Smooth muscle cell (in vitro differentiated cells): ENCODE data around the gene GARRE1. TPM values are rescaled to one million over a fixed set of nuclear protein-coding genes. Genes with fewer than 3 reads are reported as not detected.
"Not testable (repeated sequence)": the region's sequence is repeated elsewhere in the genome, so short reads cannot be mapped to it uniquely, and the experiment has no call there.

ENCODE experiments used
- DNase-seq: peaks from one replicate; lab custom pipeline; 2025; ENCODE audit not compliant: unreplicated experiment; lab: John Stamatoyannopoulos, UW
- H2AFZ ChIP-seq: fragments of 200-600 bp; sonication (generic); 2 replicates; pipeline ENCODE4 v1.6.0; 2016; ENCODE audit warnings: antibody characterized with exemption, low read depth, mild to moderate bottlenecking
- H3F3A ChIP-seq: fragments of 200-600 bp; sonication (generic); 2 replicates; pipeline ENCODE4 v1.6.0; 2017; ENCODE audit warnings: antibody characterized with exemption, low read depth
- H3K27ac ChIP-seq: fragments of 200-600 bp; sonication (generic); 2 replicates; pipeline ENCODE4 v1.5.1; 2016; ENCODE audit warnings: low read depth, mild to moderate bottlenecking
- H3K27me3 ChIP-seq: fragments of 200-600 bp; sonication (generic); 2 replicates; pipeline ENCODE4 v1.6.1; 2016; ENCODE audit warnings: low read depth, mild to moderate bottlenecking
- H3K36me3 ChIP-seq: fragments of 200-600 bp; sonication (generic); 2 replicates; pipeline ENCODE4 v1.5.1; 2016; ENCODE audit warnings: low read depth
- H3K4me1 ChIP-seq: fragments of 200-600 bp; sonication (generic); 2 replicates; pipeline ENCODE4 v1.5.1; 2016; ENCODE audit warnings: low read depth
- H3K4me2 ChIP-seq: fragments of 200-600 bp; sonication (generic); 2 replicates; pipeline ENCODE4 v1.6.0; 2016; ENCODE audit warnings: mild to moderate bottlenecking
- H3K4me3 ChIP-seq: fragments of 200-600 bp; sonication (generic); 2 replicates; pipeline ENCODE4 v1.5.1; 2016; ENCODE audit warnings: mild to moderate bottlenecking
- H3K79me2 ChIP-seq: fragments of 200-600 bp; sonication (generic); 2 replicates; pipeline ENCODE4 v1.6.0; 2016; ENCODE audit warnings: low read depth, mild to moderate bottlenecking
- H3K9ac ChIP-seq: fragments of 200-600 bp; sonication (generic); 2 replicates; pipeline ENCODE4 v1.6.0; 2016; ENCODE audit warnings: low read depth
- H3K9me3 ChIP-seq: fragments of 200-600 bp; sonication (generic); replicated peaks from 2 replicates; pipeline ENCODE4 v1.5.1; 2016; ENCODE audit warnings: low read depth
- H4K20me1 ChIP-seq: fragments of 200-600 bp; sonication (generic); 2 replicates; pipeline ENCODE4 v1.6.0; 2016; ENCODE audit warnings: low read depth
- CTCF ChIP-seq: fragments of 200-600 bp; sonication (generic); IDR thresholded peaks from 2 replicates; pipeline ENCODE4 v1.5.1; 2017; ENCODE audit warnings: borderline replicate concordance, mild to moderate bottlenecking, antibody characterized with exemption; ENCODE audit not compliant: insufficient read depth, poor library complexity, severe bottlenecking
- WGBS: methylation state at CpG from one replicate; pipeline ENCODE4 v1.1.7; 2016; ENCODE audit warnings: low lambda C conversion rate; 5-methylcytosine and 5-hydroxymethylcytosine counted together
- polyA plus RNA-seq: library from polyadenylated mRNA; unstranded; fragments of >200 nt; fragmentation: Nextera tagmentation; extraction: Ambion mirVana; gene quantifications from 2 replicates; pipeline ENCODE4 v1.2.1, GENCODE V29; 2016
- total RNA-seq: library from RNA; depleted of rRNA; stranded (reverse); fragments of >200 nt; gene quantifications from 2 replicates; pipeline ENCODE4 v1.2.3, GENCODE V29; 2014

GARRE1 gene
- total and polyA plus RNA-seq, 2 experiments from 2014 or later, result 7.0 to 15.6 TPM

GRCh38 chr19:34277244-34277643 is 22.9 kb downstream of the GARRE1 start:
- H3K4me3 ChIP-seq, result no peak overlapping the region
- H3F3A ChIP-seq, result peaks cover 12% of the 10 kb centered on the region
- H3K9me3 ChIP-seq, result no peaks in the 10 kb centered on the region
- TF ChIP-seq CTCF, result no peak
- H3K27ac ChIP-seq, result peak overlapping the region; percentile 18
- H3K9ac ChIP-seq, result no peak overlapping the region
- peaks cover 42% of the 10 kb centered on the region for H3K79me2 ChIP-seq
- WGBS, result 93% methylated on average over 4 of the region's 4 CpGs
- H3K4me2 ChIP-seq, result no peak overlapping the region
- no peaks in the 10 kb centered on the region for H4K20me1 ChIP-seq
- no peaks in the 10 kb centered on the region for H3K36me3 ChIP-seq
- no peak for DNase-seq
- H2AFZ ChIP-seq, result no peak overlapping the region
- H3K4me1 ChIP-seq, result peaks cover 3% of the 10 kb centered on the region
- no peaks in the 10 kb centered on the region for H3K27me3 ChIP-seq

- H4K20me1 ChIP-seq, result peaks cover 8% of the 10 kb centered on the region
- H3K9ac ChIP-seq, result no peak overlapping the region
- H3K4me3 ChIP-seq, result no peak overlapping the region
- H2AFZ ChIP-seq, result no peak overlapping the region
- DNase-seq, result no peak
- H3K4me1 ChIP-seq, result peaks cover 3% of the 10 kb centered on the region
- peaks cover 12% of the 10 kb centered on the region for H3F3A ChIP-seq
- H3K9me3 ChIP-seq, result no peaks in the 10 kb centered on the region
- no peak for TF ChIP-seq CTCF
- no peak overlapping the region for H3K27ac ChIP-seq
- WGBS, result 97% methylated on average over 4 of the region's 4 CpGs
- H3K27me3 ChIP-seq, result no peaks in the 10 kb centered on the region
- no peaks in the 10 kb centered on the region for H3K36me3 ChIP-seq
- peaks cover 31% of the 10 kb centered on the region for H3K79me2 ChIP-seq
- no peak overlapping the region for H3K4me2 ChIP-seq
These were observed 24.4 kb downstream of the GARRE1 start for GRCh38 chr19:34278783-34279182.

GRCh38 chr19:34281444-34281843 is 27.1 kb downstream of the GARRE1 start:
- H4K20me1 ChIP-seq, H2AFZ ChIP-seq: not testable (repeated sequence)

GRCh38 chr19:34282611-34283519 is 28.5 kb downstream of the GARRE1 start:
- no peak for TF ChIP-seq CTCF
- H4K20me1 ChIP-seq, result peaks cover 8% of the 10 kb centered on the region
- WGBS, result 76% methylated on average over 2 of the region's 2 CpGs
- H3K27me3 ChIP-seq, result no peaks in the 10 kb centered on the region
- H3F3A ChIP-seq, result no peaks in the 10 kb centered on the region
- no peak overlapping the region for H3K4me3 ChIP-seq
- H3K4me1 ChIP-seq, result no peaks in the 10 kb centered on the region
- H3K36me3 ChIP-seq, result no peaks in the 10 kb centered on the region
- no peak overlapping the region for H3K4me2 ChIP-seq
- peaks cover 32% of the 10 kb centered on the region for H3K79me2 ChIP-seq
- H3K9ac ChIP-seq, result no peak overlapping the region
- DNase-seq, result no peak
- H3K9me3 ChIP-seq, result no peaks in the 10 kb centered on the region
- H3K27ac ChIP-seq, result no peak overlapping the region
- no peak overlapping the region for H2AFZ ChIP-seq

More at GRCh38 chr19:34281444-34281843, 27.1 kb downstream of the GARRE1 start:
- not testable (repeated sequence) for H3K36me3 ChIP-seq, H3K9ac ChIP-seq, H3K9me3 ChIP-seq, DNase-seq, H3K4me2 ChIP-seq, H3K4me3 ChIP-seq, H3K27me3 ChIP-seq, H3K4me1 ChIP-seq, H3F3A ChIP-seq, H3K27ac ChIP-seq
- WGBS, result 100% methylated on average over 2 of the region's 2 CpGs
- peaks cover 31% of the 10 kb centered on the region for H3K79me2 ChIP-seq
